H1 (cell line): ENCODE results near the gene RAPGEF5. TPM values are rescaled to one million over a fixed set of nuclear protein-coding genes. Genes with fewer than 3 reads are reported as not detected.

Source experiments
- CTCF ChIA-PET: fragments of 300-600 bp; sonication (Branson Sonifier 250); formaldehyde crosslinking; loops from one replicate; lab custom pipeline; 2021; ENCODE audit not compliant: partially characterized antibody; lab: Charles Lee
- POLR2A ChIA-PET: fragments of 300-600 bp; sonication (Branson Sonifier 250); formaldehyde crosslinking; loops from one replicate; lab custom pipeline; 2021; ENCODE audit warnings: inconsistent platforms; ENCODE audit not compliant: partially characterized antibody; lab: Charles Lee
- DNase-seq, 2 experiments: peaks; one replicate each; pipeline versions ENCODE4 v3.0.0 to v3.0.0-alpha.2; 2010 to 2022; ENCODE audit warnings: low spot score in 2 of 2, low read depth in 1 of 2, mixed read lengths in 1 of 2
- FAIRE-seq: peaks from 2 replicates; lab custom pipeline; 2011; peaks lifted over from hg19 to GRCh38; lab: Jason Lieb, UNC
- H2AFZ ChIP-seq: 2 replicates; pipeline ENCODE4 v1.8.1; 2012; ENCODE audit warnings: low read length, inconsistent platforms
- H2AK5ac ChIP-seq: 2 replicates; pipeline ENCODE4 v1.6.1; 2013; ENCODE audit warnings: low read depth, low read length
- H2BK120ac ChIP-seq: replicated peaks from 2 replicates; pipeline ENCODE3; 2013; ENCODE audit warnings: low read depth, low read length, inconsistent platforms
- H2BK12ac ChIP-seq: 2 replicates; pipeline ENCODE4 v1.6.1; 2013; ENCODE audit warnings: low read depth, low read length
- H2BK15ac ChIP-seq: 2 replicates; pipeline ENCODE4 v1.6.1; 2013; ENCODE audit warnings: low read length
- H2BK20ac ChIP-seq: 2 replicates; pipeline ENCODE4 v1.6.1; 2013; ENCODE audit warnings: low read length
- H2BK5ac ChIP-seq: 2 replicates; pipeline ENCODE4 v1.6.1; 2013; ENCODE audit warnings: low read depth, low read length
- H3K14ac ChIP-seq: 2 replicates; pipeline ENCODE4 v1.6.1; 2013; ENCODE audit warnings: inconsistent platforms; ENCODE audit not compliant: insufficient read length
- H3K18ac ChIP-seq: 2 replicates; pipeline ENCODE4 v1.6.1; 2013; ENCODE audit warnings: low read length; ENCODE audit errors: extremely low read depth
- H3K23ac ChIP-seq: 2 replicates; pipeline ENCODE4 v1.6.1; 2013; ENCODE audit warnings: inconsistent platforms; ENCODE audit not compliant: insufficient read length
- H3K23me2 ChIP-seq: 2 replicates; pipeline ENCODE4 v1.6.1; 2013; ENCODE audit warnings: low read depth, low read length
- H3K27ac ChIP-seq: 2 replicates; pipeline ENCODE4 v1.6.1; 2011; ENCODE audit warnings: low read depth, low read length, inconsistent platforms
- H3K27me3 ChIP-seq, 4 experiments: replicated peaks in 1 of 4; 1 replicate in 1 of 4; 2 replicates in 3 of 4; pipeline versions ENCODE4 v1.6.1 to v1.8.1; 2011 to 2013; ENCODE audit warnings: low read length in 3 of 4, mild to moderate bottlenecking in 3 of 4, inconsistent platforms in 2 of 4, mixed read lengths in 2 of 4, moderate library complexity in 1 of 4; ENCODE audit not compliant: control insufficient read depth in 3 of 4, insufficient read depth in 3 of 4; ENCODE audit errors: extremely low read depth in 1 of 4
- H3K36me3 ChIP-seq, 4 experiments: 2 replicates each; pipeline versions ENCODE4 v1.6.1 to v1.8.1; 2011 to 2013; ENCODE audit warnings: mild to moderate bottlenecking in 4 of 4, low read length in 3 of 4, moderate library complexity in 2 of 4, control low read depth in 1 of 4, inconsistent platforms in 1 of 4; ENCODE audit not compliant: insufficient read depth in 4 of 4, control insufficient read depth in 2 of 4
- H3K4ac ChIP-seq: replicated peaks from 2 replicates; pipeline ENCODE3; 2013; ENCODE audit warnings: low read length, low read depth, mixed read lengths, inconsistent platforms; ENCODE audit not compliant: insufficient read length
- H3K4me1 ChIP-seq, 4 experiments: replicated peaks in 1 of 4; 1 replicate in 1 of 4; 2 replicates in 3 of 4; pipeline versions ENCODE4 v1.6.1 to v1.8.1; 2011 to 2013; ENCODE audit warnings: low read length in 3 of 4, inconsistent platforms in 2 of 4, mixed read lengths in 1 of 4; ENCODE audit not compliant: insufficient read depth in 4 of 4, control insufficient read depth in 3 of 4
- H3K4me2 ChIP-seq, 2 experiments: 2 replicates each; pipeline versions ENCODE4 v1.6.1 to v1.8.1; 2011 to 2013; ENCODE audit warnings: low read depth in 2 of 2, low read length in 2 of 2, control low read depth in 1 of 2, inconsistent platforms in 1 of 2, mild to moderate bottlenecking in 1 of 2; ENCODE audit not compliant: insufficient read depth in 1 of 2
- H3K4me3 ChIP-seq, 4 experiments: fragments of 200-600, 300-600 bp in 1 of 4; sonication (generic), shearing (Covaris generic), sonication (Bioruptor Twin) in 1 of 4; 2 replicates each; pipeline versions ENCODE4 v1.5.1 to v1.8.1; 2011 to 2016; ENCODE audit warnings: low read length in 4 of 4, low read depth in 3 of 4, control low read depth in 2 of 4, inconsistent platforms in 2 of 4, mild to moderate bottlenecking in 2 of 4, mixed read lengths in 1 of 4, moderate library complexity in 1 of 4; ENCODE audit not compliant: insufficient read depth in 2 of 4; ENCODE audit errors: extremely low read depth in 1 of 4
- H3K56ac ChIP-seq: replicated peaks from 2 replicates; pipeline ENCODE3; 2013; ENCODE audit warnings: low read depth, mild to moderate bottlenecking, mixed read lengths, low read length, inconsistent platforms; ENCODE audit not compliant: insufficient read length
- H3K79me1 ChIP-seq: 2 replicates; pipeline ENCODE4 v1.6.1; 2013; ENCODE audit warnings: low read depth, low read length, control low read depth
- H3K79me2 ChIP-seq, 2 experiments: 2 replicates each; pipeline versions ENCODE4 v1.6.1 to v1.8.1; 2012 to 2013; ENCODE audit warnings: low read length in 2 of 2, mild to moderate bottlenecking in 2 of 2, inconsistent platforms in 1 of 2; ENCODE audit not compliant: insufficient read depth in 2 of 2, control insufficient read depth in 1 of 2
- H3K9ac ChIP-seq, 4 experiments: replicated peaks in 1 of 4; 1 replicate in 1 of 4; 2 replicates in 3 of 4; pipeline versions ENCODE4 v1.6.1 to v1.8.1; 2011 to 2013; ENCODE audit warnings: low read depth in 3 of 4, low read length in 3 of 4, control low read depth in 2 of 4, mild to moderate bottlenecking in 2 of 4, moderate library complexity in 2 of 4, inconsistent platforms in 1 of 4; ENCODE audit errors: extremely low read depth in 1 of 4
- H3K9me3 ChIP-seq, 2 experiments: 2 replicates each; pipeline versions ENCODE4 v1.6.1 to v1.8.1; 2012 to 2013; ENCODE audit warnings: mild to moderate bottlenecking in 2 of 2, moderate library complexity in 2 of 2, control low read depth in 1 of 2, inconsistent platforms in 1 of 2, low read depth in 1 of 2, low read length in 1 of 2, mixed read lengths in 1 of 2; ENCODE audit not compliant: insufficient read depth in 2 of 2
- H4K20me1 ChIP-seq, 2 experiments: replicated peaks in 1 of 2; 2 replicates each; pipeline versions ENCODE3 to v1.8.1; 2011 to 2013; ENCODE audit warnings: inconsistent platforms in 2 of 2, low read length in 2 of 2, mild to moderate bottlenecking in 1 of 2; ENCODE audit not compliant: insufficient read depth in 2 of 2, control insufficient read depth in 1 of 2
- H4K5ac ChIP-seq: 2 replicates; pipeline ENCODE4 v1.6.1; 2013; ENCODE audit warnings: low read length, low read depth, mixed read lengths, inconsistent platforms; ENCODE audit not compliant: insufficient read length
- H4K8ac ChIP-seq: 2 replicates; pipeline ENCODE4 v1.8.0; 2013; ENCODE audit warnings: mild to moderate bottlenecking, moderate library complexity, low read length, inconsistent platforms; ENCODE audit not compliant: insufficient read depth; ENCODE audit errors: extremely low read depth
- H4K91ac ChIP-seq: replicated peaks from 2 replicates; pipeline ENCODE3; 2013; ENCODE audit warnings: low read length, mixed read lengths, inconsistent platforms; ENCODE audit not compliant: insufficient read length
- CEBPB ChIP-seq: IDR thresholded peaks from 2 replicates; pipeline ENCODE4 v1.6.1; 2012; ENCODE audit warnings: low read depth, low read length
- CHD1 ChIP-seq: IDR thresholded peaks from 2 replicates; pipeline ENCODE4 v1.6.1; 2012; ENCODE audit warnings: low read depth, low read length, improper control_type of control experiment
- WGBS, 2 experiments: shearing (Covaris generic) in 1 of 2; methylation state at CpG; one replicate each; pipeline versions ENCODE4 v1.1.6 to v1.1.7; 2013 to 2015; ENCODE audit warnings: low lambda C conversion rate in 2 of 2, mixed read lengths in 2 of 2, inconsistent platforms in 1 of 2, low coverage in 1 of 2, missing lambda C conversion rate in 1 of 2; ENCODE audit not compliant: insufficient replicate concordance in 2 of 2, insufficient coverage in 1 of 2, insufficient read length in 1 of 2; ENCODE audit errors: extremely low coverage in 1 of 2, missing lambda C conversion rate in 1 of 2; 5-methylcytosine and 5-hydroxymethylcytosine counted together
- polyA plus RNA-seq, 7 experiments: library from polyadenylated mRNA; depleted of rRNA in 3 of 7; stranded (reverse) in 5 of 7; unstranded in 2 of 7; fragments of >200 nt in 5 of 7; fragments of 200-250 nt in 2 of 7; gene quantifications; 1 replicate in 5 of 7; 2 replicates in 1 of 7; 4 replicates in 1 of 7; pipeline versions ENCODE4 v1.2.1 to v1.2.3, GENCODE V29; 2011 to 2013; ENCODE audit warnings: missing spikeins in 2 of 7, mixed read lengths in 2 of 7
- total RNA-seq: library from RNA; stranded (reverse); fragmentation: NEBNext Ultra II Directional; extraction: Animal tissue kit (Norgen Biotek cat#: 25700); gene quantifications from 2 replicates; pipeline ENCODE4 v1.2.1, GENCODE V29; 2021

The RAPGEF5 gene
- total and polyA plus RNA-seq, 2 of the 8 experiments (the other 6 are each of a cell fraction or from before 2014, with no cell fraction given): 4.4 to 22.9 TPM

DNA sequence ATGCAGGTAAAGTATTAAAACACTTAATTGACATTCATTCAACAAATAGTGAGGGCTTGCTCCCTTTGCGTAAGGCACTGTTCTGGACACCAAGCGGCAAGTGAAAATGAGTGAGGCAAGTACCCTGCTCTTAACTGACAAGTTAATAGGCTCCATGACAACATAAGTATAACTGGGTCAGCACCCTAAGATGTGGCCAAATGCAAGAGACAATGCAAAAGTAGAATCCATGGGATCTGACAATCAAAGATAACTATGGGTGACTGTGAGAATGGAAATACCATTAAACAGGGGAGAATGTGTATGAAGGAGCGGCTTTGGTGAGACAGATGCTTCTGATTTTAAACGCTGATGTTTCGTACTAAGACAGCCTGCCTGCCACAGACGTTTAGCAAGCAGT is 160.5 kb downstream of the RAPGEF5 start:
- Histone ChIP-seq H3K9me3 (no peaks in the 10 kb centered on the region), H3K18ac (no peak overlapping the region), H3K79me2 (no peaks in the 10 kb centered on the region; a peak in 1 of 4 replicates), H4K8ac (no peak overlapping the region), H3K27me3 (no peaks in the 10 kb centered on the region), H3K23me2 (peaks cover 8% of the 10 kb centered on the region; the same call in 1 of the 2 replicates), H3K9ac (no peak overlapping the region), H3K56ac (no peak overlapping the region), H2BK120ac (no peak overlapping the region), H3K23ac (no peak overlapping the region), H3K27ac (no peak overlapping the region), H3K79me1 (no peaks in the 10 kb centered on the region; the same call in 1 of the 2 replicates), H4K20me1 (peaks cover 4% of the 10 kb centered on the region in 2 experiments), H2AFZ (no peak overlapping the region), H2BK5ac (no peak overlapping the region), H4K5ac (no peak overlapping the region), H2AK5ac (no peak overlapping the region), H2BK15ac (no peak overlapping the region), H3K36me3 (peaks cover 0 to 2% (median 0%) of the 10 kb centered on the region in 4 experiments; a peak in 1 of 8 replicates), H3K4me3 (no peak overlapping the region), H2BK12ac (no peak overlapping the region), H3K4me1 (peaks cover 0 to 15% (median 9%) of the 10 kb centered on the region in 4 experiments; a peak in 4 of 7 replicates), H2BK20ac (no peak overlapping the region), H3K14ac (no peak overlapping the region), H3K4ac (no peak overlapping the region), H4K91ac (no peak overlapping the region), H3K4me2 (no peak overlapping the region)
- DNase-seq (no peak), FAIRE-seq (no peak)
- CTCF ChIA-PET: interaction anchor here (1.4 to 2.5 kb wide), 3 partner anchors 57 to 100 kb away, joined by 3 to 6 read pairs (median 5); no protein-coding TSS in a partner anchor
- TF ChIP-seq CEBPB: no peak
- TF ChIP-seq CHD1: no peak
- WGBS, 2 experiments: 94% methylated on average over 6 of the region's 6 CpGs; no CpG with 5 or more reads in 1 of the 2 experiments
- POLR2A ChIA-PET: no interaction called here
